IPS-11a (cell line): ENCODE data around the gene SERPINA12.

ENCODE experiments used
- H3K4me3 ChIP-seq: one replicate; pipeline ENCODE4 v1.5.1; 2013; ENCODE audit warnings: low read depth, low read length, control low read depth

Gene SERPINA12, protein sequence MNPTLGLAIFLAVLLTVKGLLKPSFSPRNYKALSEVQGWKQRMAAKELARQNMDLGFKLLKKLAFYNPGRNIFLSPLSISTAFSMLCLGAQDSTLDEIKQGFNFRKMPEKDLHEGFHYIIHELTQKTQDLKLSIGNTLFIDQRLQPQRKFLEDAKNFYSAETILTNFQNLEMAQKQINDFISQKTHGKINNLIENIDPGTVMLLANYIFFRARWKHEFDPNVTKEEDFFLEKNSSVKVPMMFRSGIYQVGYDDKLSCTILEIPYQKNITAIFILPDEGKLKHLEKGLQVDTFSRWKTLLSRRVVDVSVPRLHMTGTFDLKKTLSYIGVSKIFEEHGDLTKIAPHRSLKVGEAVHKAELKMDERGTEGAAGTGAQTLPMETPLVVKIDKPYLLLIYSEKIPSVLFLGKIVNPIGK

DNA sequence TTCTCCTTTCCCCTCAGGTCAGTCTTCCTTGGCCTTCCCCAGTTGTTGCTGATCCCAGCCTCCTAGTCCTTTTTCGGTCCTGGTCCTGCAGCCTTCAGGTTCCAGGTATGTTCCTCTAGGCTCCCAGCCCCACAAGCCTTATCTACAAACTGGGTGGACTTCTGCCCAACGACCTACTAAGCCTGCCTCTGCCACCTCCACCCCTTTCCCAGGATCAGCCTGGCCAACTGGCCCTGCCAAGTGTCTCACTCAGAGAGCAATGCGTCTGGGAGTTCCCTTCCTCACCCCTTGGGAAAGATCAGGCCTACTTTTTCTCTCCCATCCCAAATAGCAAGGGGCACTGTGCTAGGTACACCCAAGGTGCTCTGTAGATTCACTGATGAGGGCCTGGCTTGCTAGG is at the start of gene SERPINA12:
Gene SERPINA12 (minus strand): TSS at position 114 of the 400 bp plus-strand sequence. CDS start 11,072 bp downstream, outside the sequence.
- no peak within 1 kb of the TSS for H3K4me3 ChIP-seq

DNA sequence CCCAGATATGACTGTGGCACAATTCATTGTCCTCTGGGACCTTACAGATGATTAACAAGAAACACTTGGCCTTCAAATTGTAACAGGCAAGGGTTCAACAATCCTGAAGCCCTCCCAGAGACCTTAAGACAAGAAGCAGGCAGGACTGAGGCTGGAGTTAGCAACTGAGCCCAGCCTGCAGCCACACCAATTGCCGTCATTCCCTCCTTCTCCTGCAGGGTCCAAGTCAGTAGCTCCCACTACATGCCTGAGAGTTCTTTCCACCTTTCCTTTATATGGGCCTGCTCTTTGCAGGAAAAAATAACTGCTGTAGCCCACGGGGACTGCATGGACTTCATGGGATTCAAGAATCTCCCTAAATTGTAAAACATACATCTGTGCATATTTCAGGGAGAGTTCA is 49.6 kb upstream of the SERPINA12 start:
- H3K4me3 ChIP-seq, result no peak overlapping the region

DNA sequence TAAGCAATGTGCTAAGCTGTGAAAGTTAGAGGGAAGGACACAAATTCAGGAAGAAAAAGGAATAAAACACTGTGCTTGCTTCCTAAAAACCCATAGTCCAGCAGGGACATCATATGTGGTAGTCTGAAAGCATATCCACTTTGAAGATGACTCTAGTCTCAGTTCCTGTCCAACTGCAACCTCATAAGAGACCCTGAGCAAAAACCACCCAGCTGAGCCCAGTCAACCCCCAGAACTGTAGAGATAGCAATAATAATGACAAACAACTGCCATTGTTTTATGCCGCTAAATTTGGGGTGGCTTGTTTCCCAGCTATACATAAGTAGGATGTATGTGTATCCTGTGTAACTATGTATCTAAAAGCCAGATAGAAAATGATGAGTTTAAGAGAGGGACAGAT is 48.1 kb upstream of the SERPINA12 start:
- no peak overlapping the region for H3K4me3 ChIP-seq

DNA sequence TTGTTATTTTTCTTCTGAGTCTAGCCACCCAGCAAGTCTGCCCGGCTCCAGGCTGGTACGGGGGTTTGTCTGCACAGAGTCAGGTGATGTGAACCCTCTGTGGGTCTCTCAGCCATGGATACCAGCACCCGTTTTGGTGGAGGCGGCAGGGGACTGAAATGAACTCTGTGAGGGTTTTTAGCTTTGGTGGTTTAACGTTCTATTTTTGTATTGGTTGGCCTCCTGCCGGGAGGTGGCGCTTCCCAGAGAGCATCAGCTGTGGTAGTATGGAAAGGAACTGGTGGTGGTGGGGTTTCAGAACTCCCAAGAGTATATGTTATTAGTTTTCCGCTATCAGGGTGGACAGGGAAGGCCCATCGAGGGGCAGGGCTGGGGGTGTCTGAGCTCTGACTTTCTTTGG is 46.7 kb upstream of the SERPINA12 start:
- H3K4me3 ChIP-seq, result no peak overlapping the region

DNA sequence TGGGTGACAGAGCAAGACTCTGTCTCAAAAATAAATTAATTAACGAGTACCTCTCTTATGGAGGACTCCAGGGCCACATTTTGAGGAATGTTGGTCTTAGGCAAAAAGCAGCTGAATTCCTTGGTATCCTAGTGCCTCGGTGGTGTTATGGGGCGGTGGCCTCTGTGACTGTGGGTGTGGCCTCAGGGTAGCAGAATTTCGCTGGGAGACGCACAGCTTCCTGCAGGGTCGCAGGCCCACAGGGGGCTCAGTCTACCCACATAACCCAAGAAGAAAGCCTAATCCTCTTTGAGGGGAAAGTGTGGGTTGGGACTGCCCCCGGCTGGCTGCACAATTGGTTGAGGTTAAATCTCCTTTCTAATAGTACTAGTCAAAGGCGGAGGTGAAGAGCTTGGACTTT is 40.8 kb upstream of the SERPINA12 start:
- no peak overlapping the region for H3K4me3 ChIP-seq

DNA sequence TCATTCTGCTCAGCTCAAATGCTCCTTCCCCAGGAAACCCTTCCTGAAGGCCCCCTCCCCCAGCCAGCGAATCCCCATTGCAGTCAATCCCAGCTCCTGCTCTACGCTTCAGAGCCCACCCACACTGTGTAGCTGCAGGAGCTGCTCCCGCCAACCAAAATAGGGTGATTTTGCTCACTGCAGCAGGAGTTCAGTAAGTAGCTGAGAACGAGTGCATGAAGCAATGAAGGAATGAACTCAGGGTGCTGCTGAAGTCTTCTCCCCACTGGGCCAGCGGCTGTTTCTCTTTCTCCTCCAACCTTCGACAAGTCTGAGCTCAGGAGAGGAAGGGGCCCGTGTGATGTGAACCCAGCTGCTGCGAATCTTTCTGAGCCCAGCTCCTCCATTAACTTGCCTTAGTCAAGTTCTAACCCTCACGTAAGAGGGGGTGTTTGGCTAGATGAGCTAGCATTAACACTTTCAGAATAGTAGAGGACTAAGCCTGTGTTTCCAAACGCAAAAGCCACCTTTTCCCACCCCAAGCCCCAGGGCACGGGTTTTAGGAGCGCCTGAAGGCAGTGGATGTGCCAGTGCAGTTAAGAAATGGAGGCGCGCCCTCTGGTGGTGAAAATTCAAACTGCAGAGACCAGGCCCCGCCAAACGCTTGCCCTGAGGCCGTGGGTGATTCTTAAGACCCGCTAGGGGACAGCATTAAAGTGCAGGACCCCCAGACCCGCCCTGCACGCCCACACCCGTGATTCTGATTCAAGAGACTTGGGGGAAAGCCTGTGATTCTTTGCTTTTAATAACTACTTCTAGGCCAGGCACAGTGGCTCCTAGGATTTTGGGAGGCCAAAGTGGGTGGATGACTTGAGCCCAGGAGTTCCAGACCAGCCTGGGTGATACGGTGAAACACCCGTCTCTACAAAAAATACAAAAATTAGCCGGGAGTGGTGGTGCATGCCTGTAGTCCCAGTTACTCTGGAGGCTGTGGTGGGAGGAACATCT is 40.0 kb upstream of the SERPINA12 start:
- no peak overlapping the region for H3K4me3 ChIP-seq

DNA sequence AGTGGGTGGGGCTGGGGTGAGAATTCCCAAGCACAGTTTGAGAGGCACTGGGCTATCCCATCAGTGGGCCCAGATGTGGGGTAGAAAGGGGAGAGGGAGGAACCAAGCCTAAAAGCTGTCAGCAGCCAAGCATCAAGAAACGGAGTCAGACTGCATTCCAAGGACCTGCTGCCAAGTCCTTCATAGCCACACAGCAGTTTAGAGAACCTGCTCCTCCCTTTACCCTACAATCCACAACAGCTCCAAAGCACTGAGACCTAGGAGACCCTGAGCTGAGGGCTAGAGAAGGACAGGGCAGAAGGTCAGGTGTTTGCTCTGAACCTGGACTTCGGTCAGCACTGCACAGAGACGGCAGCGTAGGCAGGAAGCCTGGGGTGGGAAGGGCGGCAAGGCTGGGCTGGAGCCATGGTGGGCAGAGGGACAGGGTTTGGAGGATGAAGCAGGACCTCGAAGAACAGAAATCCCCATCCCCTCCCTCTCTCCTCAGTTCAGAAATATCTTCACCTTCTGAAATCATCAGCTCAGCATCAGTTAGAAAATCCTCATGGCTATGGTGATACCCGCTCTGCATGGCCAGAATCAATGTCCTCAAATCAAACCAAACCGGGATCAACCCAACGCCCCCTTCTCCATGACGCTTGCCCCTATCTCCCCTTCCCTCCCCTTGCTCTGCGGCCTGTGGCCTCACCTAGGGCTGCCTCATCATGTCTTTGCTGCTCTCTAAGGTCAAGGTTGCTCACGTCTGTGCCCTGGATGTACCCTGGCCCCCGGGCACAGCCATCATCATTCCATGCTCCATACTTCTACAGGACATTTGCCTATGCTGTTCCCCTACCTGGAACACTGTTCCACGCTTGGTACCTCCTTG is 39.1 kb upstream of the SERPINA12 start:
- H3K4me3 ChIP-seq, result no peak overlapping the region

DNA sequence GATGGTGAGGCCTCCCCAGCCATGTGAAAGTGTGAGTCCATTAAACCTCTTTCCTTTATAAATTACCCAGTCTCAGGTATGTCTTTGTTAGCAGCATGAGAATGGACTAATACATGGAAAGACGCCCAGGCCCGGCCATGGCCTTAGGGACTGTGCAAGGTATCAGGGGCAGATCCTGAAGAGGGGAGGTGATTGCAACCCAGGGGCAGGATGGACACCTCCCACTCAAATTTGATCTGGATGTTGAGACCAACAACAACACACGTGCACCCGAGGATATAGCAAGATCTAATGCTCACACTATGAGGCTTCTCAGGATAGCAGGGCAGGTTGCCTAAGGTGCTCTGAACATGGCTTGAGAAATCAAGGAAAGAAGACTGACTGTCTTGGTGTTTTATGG is 38.5 kb upstream of the SERPINA12 start:
- no peak overlapping the region for H3K4me3 ChIP-seq

DNA sequence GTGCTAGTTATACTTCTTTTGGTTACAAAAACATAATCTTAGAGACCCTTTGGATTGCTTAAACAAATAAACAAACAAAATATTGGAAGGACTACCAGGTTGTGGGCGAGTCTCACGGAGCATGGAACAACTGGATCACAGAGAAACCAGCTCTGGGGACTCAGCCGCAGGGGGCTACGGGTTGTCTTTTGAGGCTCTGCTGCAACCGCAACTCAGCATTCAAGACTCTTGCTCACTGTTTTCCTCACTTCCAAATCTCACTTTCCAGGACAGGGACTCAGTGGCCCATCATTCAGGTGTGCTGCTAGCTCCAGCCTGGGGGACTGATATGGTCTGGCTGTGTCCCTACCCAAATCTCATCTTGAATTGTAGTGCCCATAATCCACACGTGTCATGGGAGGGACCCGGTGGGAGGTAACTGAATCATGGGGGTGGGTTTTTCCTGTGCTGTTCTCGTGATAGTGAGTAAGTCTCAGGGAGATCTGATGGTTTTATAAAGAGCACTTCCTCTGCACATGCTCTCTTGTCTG is 37.9 kb upstream of the SERPINA12 start:
- H3K4me3 ChIP-seq, result no peak overlapping the region

DNA sequence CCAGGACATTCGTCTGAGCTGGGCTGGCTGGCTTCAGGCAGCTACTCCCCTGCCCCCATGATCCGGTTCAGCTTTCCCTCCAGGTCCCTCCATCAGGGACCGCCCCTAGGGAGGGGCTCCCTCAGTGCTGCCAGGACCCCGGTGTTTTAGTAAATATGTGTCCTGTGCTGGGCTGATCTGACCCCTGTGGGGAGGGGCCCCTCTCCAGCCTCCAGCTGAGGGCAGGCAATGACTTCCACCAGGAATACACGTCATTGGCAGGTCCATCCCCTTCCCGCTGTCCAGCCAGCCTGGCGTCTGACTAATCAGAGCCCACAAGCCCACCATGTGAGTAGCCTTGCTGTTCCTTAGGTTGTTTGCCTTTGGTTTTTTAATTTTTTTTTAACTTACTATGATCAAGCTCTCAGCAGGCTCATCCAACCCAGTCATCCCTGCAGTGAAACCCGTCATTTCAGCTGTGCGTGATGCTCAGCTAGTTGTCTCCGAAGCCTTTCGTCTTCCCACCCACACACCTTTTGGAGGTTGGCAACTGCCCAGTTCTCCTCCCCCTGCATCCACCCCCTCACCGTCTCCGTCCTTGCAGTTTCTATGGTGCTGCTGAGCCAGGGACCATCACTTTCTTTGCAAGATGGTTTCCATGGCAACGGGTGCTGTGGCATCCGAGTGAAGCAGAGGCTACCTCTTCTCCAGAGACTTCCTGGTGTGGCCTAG is 36.0 kb upstream of the SERPINA12 start:
- H3K4me3 ChIP-seq, result no peak overlapping the region

DNA sequence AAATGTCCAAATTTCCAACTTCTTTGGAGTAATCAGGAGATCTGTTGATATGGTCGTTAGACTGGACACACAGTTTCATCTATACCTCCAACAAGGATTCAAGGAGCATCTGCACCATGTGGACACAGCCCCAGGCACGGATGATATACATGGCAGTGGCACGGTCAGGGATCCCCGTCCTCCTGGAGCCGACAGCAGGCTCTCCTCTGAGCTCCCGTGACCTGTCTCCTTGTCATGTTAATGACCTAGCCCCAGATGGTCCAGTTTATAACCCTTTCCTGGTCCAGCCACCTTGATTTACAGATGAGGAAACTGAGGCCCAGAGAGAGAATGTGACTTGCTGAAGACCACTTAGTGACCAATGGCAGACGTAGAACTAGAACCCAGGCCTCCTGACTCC is 35.5 kb upstream of the SERPINA12 start:
- no peak overlapping the region for H3K4me3 ChIP-seq

DNA sequence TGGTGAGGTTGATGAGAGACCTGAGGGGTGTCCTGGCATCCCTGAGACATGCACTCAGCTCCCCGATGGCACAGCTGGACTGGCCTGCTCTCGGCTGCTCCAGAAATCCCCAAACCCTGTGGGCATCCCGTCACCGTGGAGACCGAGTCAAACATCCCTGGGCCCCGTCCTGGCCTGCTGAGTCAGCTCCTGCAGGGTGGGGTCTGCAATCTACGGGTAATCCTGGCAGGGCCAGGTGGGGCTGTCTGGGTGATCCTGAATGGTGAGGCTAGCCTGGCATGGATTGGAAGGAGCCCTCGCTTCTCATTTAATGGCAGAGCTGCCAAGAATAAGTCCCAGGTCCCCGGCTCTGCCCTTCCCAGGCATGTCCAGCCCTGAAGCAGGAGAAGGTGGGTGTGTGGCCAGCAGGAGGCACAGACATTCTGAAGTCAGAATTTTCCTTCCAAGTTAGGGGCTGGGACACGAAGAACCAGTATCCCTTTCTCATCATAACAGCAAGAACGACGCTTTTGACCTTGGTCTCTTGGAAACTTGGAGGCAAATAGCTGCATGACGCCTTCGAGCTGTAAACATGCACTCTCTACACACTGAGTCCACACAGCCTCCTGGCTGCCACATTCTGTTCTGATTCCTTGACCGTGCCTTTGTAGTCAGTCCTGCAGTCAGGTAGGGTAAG is 34.3 kb upstream of the SERPINA12 start:
- no peak overlapping the region for H3K4me3 ChIP-seq

DNA sequence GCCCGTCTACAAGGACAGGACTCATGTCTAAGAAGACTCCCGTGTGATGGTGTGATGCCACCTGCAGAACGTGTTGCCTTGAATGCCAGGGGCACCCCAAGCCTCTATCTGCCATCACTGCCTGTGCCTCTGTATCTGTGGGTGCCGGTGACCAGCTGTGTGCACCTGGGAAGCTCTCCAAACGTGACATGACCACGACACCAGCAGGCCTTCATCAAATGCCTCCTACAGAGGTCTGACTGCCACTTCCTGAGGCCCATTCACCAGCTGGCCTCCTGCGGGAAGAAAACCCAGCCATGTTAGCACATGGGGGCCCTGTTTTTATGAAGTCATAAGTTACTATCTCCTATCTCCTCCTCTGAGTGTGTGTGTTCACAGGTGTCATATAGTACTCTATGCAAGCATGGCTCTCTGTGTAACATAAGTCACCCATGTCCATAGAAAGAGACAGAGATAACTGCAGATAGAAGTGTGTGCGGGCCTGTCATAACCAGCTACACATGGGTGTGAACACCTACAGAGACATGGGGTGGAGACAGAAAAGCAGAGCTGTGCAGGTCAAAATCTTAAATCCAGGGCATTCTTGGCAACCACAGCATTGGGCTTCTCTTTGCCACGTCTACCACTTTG is 33.7 kb upstream of the SERPINA12 start:
- no peak overlapping the region for H3K4me3 ChIP-seq

DNA sequence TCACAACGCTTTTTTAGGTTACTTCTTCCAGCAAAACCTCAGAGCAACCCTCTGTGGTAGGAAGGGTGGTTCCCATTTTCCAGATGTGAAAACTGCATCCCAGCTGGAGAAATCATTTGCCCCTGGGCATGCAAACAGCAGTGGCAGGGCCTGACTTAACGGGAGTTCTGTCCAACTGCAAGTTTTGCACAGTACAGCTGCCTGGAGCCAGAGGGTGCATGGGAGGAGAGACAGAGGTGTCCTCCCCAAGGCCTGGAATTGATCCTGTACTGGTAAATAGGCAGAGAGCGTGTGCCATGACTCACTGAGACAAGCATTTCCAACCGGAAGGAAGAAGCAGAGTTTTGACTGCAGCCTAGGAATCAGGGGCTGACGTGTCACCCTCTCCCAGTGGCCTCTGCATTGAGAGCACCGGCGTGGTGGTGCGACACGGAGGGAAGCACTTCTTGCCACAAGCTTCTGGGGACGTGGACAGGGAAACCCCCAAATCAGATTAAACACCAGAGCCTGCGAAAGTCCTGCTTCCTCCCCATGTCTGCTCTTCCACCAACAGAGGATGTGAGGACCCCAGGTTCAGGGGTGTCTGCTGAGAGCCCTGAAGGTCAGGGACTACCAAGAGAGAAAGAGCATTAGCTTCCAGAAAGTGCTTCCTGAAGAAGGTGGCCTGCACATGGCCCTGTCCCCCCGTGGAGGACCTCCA is 33.0 kb upstream of the SERPINA12 start:
- H3K4me3 ChIP-seq, result no peak overlapping the region

DNA sequence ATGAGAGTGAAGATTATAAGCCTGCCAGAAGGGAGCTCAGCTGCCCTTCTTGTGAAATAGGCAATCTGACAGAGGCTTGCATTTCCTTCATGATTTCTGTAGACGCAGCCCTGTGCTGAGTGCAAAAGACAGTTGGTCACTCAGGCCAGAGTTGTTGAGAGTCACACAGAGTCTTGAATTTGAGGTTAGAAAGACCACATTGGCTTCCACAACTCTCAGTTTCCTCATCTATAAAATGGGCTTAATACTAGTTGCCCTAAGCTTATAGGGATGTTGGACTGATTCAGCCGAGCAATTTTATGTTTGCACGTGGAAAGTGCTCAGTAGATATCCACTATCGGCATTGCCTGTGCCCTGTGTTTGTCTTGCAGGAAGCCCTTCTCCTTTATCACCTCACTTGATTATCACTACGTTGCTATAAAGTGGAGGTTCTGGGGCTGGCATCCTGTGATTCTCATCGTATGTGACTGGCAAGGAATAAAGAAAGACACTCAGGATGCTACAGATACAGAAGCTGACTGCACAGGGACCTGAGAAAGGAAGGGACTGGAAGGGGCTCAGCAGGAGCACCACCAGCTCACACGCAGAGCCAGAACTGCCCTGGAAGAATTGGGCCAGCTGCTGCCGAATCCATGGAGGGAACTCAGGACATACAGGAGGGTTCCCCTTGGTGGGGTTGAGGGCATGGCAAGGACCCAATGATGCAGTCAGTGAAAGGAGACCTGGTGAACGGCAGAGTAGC is 32.1 kb upstream of the SERPINA12 start:
- H3K4me3 ChIP-seq, result no peak overlapping the region

DNA sequence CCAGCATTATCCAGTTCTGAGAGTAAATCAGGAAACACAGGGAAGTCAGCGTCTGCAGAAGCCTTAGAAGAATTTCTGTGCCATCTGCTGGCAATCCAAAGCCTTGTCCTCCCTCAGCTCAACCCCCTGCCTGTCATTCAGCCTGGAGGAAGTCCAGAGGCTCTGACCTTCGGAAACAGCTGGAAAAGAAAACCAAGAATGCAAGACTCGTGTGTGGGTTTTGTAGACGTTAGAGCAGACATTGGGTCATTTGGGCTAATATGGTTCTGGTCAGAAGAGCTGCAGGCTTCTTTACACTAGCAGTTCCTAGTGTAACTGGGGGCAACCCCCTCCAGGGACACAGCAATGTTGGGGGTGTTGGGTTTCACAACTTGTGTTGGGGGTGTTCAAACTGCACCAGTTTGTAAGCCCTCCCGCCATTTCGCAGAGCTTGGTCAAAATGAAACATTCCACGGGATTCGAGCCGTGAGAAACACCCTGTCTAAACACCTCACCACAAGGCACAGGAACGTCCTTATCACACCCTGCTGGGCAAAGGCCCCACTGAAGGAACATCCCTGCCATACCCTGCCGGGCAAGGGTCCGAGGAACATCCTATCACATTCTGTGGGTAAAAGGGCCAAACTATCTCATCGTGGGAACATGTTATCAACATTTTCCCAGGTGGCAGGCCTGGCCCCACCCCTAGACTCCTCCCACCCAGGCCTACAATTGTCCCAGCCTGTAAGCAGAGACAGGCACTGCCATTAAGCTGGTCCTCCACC is 30.9 kb upstream of the SERPINA12 start:
- H3K4me3 ChIP-seq, result no peak overlapping the region

DNA sequence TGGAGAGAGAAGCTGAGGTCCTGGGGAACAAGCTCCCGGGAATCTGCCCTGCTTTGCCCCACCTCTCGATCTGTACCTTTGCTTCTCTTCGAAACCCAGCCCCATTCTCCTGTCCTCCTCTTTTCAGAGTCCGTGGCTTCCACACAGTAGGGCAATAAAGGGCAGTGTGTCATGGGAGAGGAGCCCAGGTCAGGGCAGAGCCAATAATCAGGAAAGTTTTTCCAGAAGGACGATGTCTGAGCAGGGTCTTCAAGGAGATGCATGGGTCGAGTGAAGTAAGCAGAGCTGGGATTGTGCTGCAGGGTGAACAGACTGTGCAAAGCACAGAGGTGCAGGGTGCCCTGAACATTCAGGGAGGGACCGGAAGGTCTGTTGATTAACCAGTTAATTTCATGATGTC is 29.9 kb upstream of the SERPINA12 start:
- no peak overlapping the region for H3K4me3 ChIP-seq
